KMS-11 (cell line): Measurements from ENCODE around the gene SLC24A3.

Source experiments
- H2AFZ ChIP-seq: fragments of 200-600 bp; sonication (generic); 2 replicates; pipeline ENCODE4 v1.6.1; 2016; ENCODE audit warnings: antibody characterized with exemption, mixed run types, low read depth
- H3K27ac ChIP-seq: fragments of 200-600 bp; sonication (generic); 2 replicates; pipeline ENCODE4 v1.6.1; 2016; ENCODE audit warnings: mild to moderate bottlenecking, mixed run types
- H3K27me3 ChIP-seq: fragments of 200-600 bp; sonication (generic); 2 replicates; pipeline ENCODE4 v1.6.1; 2017; ENCODE audit warnings: mild to moderate bottlenecking, low read depth, mixed run types, moderate library complexity; ENCODE audit not compliant: insufficient read depth
- H3K36me3 ChIP-seq: fragments of 200-600 bp; sonication (generic); 2 replicates; pipeline ENCODE4 v1.6.1; 2017; ENCODE audit warnings: mild to moderate bottlenecking, mixed run types; ENCODE audit not compliant: insufficient read depth
- H3K4me1 ChIP-seq: fragments of 200-600 bp; sonication (generic); 2 replicates; pipeline ENCODE4 v1.6.1; 2016; ENCODE audit warnings: mild to moderate bottlenecking, low read depth, mixed run types; ENCODE audit not compliant: poor library complexity, severe bottlenecking
- H3K4me2 ChIP-seq: fragments of 200-600 bp; sonication (generic); 2 replicates; pipeline ENCODE4 v1.7.0; 2016; ENCODE audit warnings: mild to moderate bottlenecking, mixed run types
- H3K4me3 ChIP-seq: fragments of 200-600 bp; sonication (generic); IDR thresholded peaks from 2 replicates; pipeline ENCODE4 v1.6.1; 2017; ENCODE audit warnings: low read depth, low read length, mixed read lengths; ENCODE audit not compliant: insufficient read depth
- H3K79me2 ChIP-seq: fragments of 200-600 bp; sonication (generic); 2 replicates; pipeline ENCODE4 v1.6.1; 2016; ENCODE audit warnings: low read depth, mixed run types; ENCODE audit not compliant: insufficient read depth
- H3K9ac ChIP-seq: fragments of 200-600 bp; sonication (generic); 2 replicates; pipeline ENCODE4 v1.6.1; 2016; ENCODE audit warnings: mild to moderate bottlenecking, mixed run types
- H4K20me1 ChIP-seq: fragments of 200-600 bp; sonication (generic); 2 replicates; pipeline ENCODE4 v1.6.1; 2016; ENCODE audit warnings: mild to moderate bottlenecking, mixed run types; ENCODE audit not compliant: insufficient read depth
- TF ChIP-seq, protein P1 (sequence below): fragments of 200-600 bp; sonication (generic); conservative IDR thresholded peaks from 2 replicates; pipeline ENCODE4 v1.6.1; 2017; ENCODE audit warnings: low read depth, mild to moderate bottlenecking, antibody characterized with exemption, low read length, moderate library complexity, mixed read lengths

SLC24A3 gene

GRCh38 chr20:19456595-19457395, 244.4 kb downstream of the SLC24A3 start:
- Histone ChIP-seq H3K4me2 (no peak overlapping the region), H3K4me1 (no peaks in the 10 kb centered on the region), H3K79me2 (no peaks in the 10 kb centered on the region), H3K36me3 (no peaks in the 10 kb centered on the region), H2AFZ (no peak overlapping the region), H3K27ac (no peak overlapping the region), H4K20me1 (no peaks in the 10 kb centered on the region), H3K4me3 (no peak overlapping the region), H3K27me3 (no peaks in the 10 kb centered on the region), H3K9ac (no peak overlapping the region)
- TF ChIP-seq, protein P1, sequence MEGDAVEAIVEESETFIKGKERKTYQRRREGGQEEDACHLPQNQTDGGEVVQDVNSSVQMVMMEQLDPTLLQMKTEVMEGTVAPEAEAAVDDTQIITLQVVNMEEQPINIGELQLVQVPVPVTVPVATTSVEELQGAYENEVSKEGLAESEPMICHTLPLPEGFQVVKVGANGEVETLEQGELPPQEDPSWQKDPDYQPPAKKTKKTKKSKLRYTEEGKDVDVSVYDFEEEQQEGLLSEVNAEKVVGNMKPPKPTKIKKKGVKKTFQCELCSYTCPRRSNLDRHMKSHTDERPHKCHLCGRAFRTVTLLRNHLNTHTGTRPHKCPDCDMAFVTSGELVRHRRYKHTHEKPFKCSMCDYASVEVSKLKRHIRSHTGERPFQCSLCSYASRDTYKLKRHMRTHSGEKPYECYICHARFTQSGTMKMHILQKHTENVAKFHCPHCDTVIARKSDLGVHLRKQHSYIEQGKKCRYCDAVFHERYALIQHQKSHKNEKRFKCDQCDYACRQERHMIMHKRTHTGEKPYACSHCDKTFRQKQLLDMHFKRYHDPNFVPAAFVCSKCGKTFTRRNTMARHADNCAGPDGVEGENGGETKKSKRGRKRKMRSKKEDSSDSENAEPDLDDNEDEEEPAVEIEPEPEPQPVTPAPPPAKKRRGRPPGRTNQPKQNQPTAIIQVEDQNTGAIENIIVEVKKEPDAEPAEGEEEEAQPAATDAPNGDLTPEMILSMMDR: no peak

GRCh38 chr20:19457611-19458010, 245.2 kb downstream of the SLC24A3 start:
- Histone ChIP-seq H4K20me1 (no peaks in the 10 kb centered on the region), H3K79me2 (no peaks in the 10 kb centered on the region), H2AFZ (no peak overlapping the region), H3K36me3 (no peaks in the 10 kb centered on the region), H3K27me3 (no peaks in the 10 kb centered on the region), H3K27ac (no peak overlapping the region), H3K4me2 (no peak overlapping the region), H3K9ac (no peak overlapping the region), H3K4me3 (no peak overlapping the region), H3K4me1 (no peaks in the 10 kb centered on the region)
- TF ChIP-seq, protein P1: no peak

GRCh38 chr20:19460386-19460785, 247.9 kb downstream of the SLC24A3 start:
- Histone ChIP-seq H3K36me3 (no peaks in the 10 kb centered on the region), H3K4me3 (no peak overlapping the region), H2AFZ (no peak overlapping the region), H4K20me1 (no peaks in the 10 kb centered on the region), H3K9ac (no peak overlapping the region), H3K27ac (no peak overlapping the region), H3K4me1 (no peaks in the 10 kb centered on the region), H3K27me3 (no peaks in the 10 kb centered on the region), H3K79me2 (no peaks in the 10 kb centered on the region), H3K4me2 (no peak overlapping the region)
- TF ChIP-seq, protein P1: no peak

DNA sequence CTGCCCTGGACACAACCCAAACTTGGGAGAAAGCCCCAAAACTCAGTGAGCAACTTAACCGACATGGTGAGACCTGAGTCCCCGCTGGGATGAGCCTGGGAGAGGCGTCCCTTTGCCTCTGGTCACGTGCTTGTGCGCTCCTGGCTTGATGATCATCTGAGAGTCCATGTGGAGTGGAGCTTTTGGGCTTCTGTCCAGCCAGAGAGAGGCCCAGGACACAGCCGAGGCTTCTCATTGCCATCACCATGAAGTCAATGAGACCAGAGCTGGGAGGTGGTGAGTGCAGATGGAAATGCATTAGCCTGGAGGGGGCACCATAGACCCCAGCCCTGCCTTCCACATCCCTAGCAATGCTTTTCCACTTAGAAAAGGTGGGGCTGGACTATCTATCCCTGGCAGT, 250.0 kb downstream of the SLC24A3 start:
- Histone ChIP-seq H3K79me2 (no peaks in the 10 kb centered on the region), H3K27ac (no peak overlapping the region), H3K27me3 (no peaks in the 10 kb centered on the region), H3K4me2 (no peak overlapping the region), H4K20me1 (no peaks in the 10 kb centered on the region), H3K36me3 (no peaks in the 10 kb centered on the region), H2AFZ (no peak overlapping the region), H3K4me3 (no peak overlapping the region), H3K9ac (no peak overlapping the region), H3K4me1 (no peaks in the 10 kb centered on the region)
- TF ChIP-seq, protein P1: no peak
